Neural cell (in vitro differentiated cells): ENCODE results near the gene DGKG. TPM values are rescaled to one million over a fixed set of nuclear protein-coding genes. Genes with fewer than 3 reads are reported as not detected.

ENCODE experiments used
- H2AFZ ChIP-seq: fragments of 200-600, 300-800 bp; sonication (generic), shearing (Covaris generic); 2 replicates; pipeline ENCODE4 v1.6.0; 2014; ENCODE audit warnings: low read depth, mild to moderate bottlenecking, antibody characterized with exemption, low read length, moderate library complexity
- H3F3A ChIP-seq: fragments of 200-600 bp; shearing (Covaris generic); 2 replicates; pipeline ENCODE4 v1.6.1; 2016; ENCODE audit warnings: mild to moderate bottlenecking, moderate library complexity, mixed read lengths, antibody characterized with exemption, low read length; ENCODE audit not compliant: insufficient read depth, poor library complexity, severe bottlenecking
- H3K27ac ChIP-seq: fragments of 200-600, 300-800 bp; sonication (generic), shearing (Covaris generic); 2 replicates; pipeline ENCODE4 v1.5.1; 2014; ENCODE audit warnings: mild to moderate bottlenecking, low read length, moderate library complexity
- H3K27me3 ChIP-seq: fragments of 300-800, 200-600 bp; sonication (generic), shearing (Covaris generic); 2 replicates; pipeline ENCODE4 v1.6.0; 2014; ENCODE audit warnings: mild to moderate bottlenecking, low read depth, low read length, moderate library complexity; ENCODE audit not compliant: insufficient read depth
- H3K36me3 ChIP-seq: fragments of 300-800, 200-600 bp; sonication (generic), shearing (Covaris generic); 2 replicates; pipeline ENCODE4 v1.5.1; 2014; ENCODE audit warnings: mild to moderate bottlenecking, antibody characterized with exemption, low read length, moderate library complexity; ENCODE audit not compliant: insufficient read depth
- H3K4me2 ChIP-seq: fragments of 300-800, 200-600 bp; sonication (generic), shearing (Covaris generic); 2 replicates; pipeline ENCODE4 v1.6.0; 2014; ENCODE audit warnings: mild to moderate bottlenecking, low read length
- H3K4me3 ChIP-seq: fragments of 300-800, 200-600 bp; sonication (generic), shearing (Covaris generic); 2 replicates; pipeline ENCODE4 v1.5.1; 2014; ENCODE audit warnings: mild to moderate bottlenecking, low read length, moderate library complexity
- H3K79me2 ChIP-seq: fragments of 200-600 bp; shearing (Covaris generic); replicated peaks from 2 replicates; pipeline ENCODE4 v1.6.0; 2014; ENCODE audit warnings: mild to moderate bottlenecking, low read length, moderate library complexity; ENCODE audit not compliant: insufficient read depth
- H3K9ac ChIP-seq: fragments of 300-800, 200-600 bp; sonication (generic), shearing (Covaris generic); 2 replicates; pipeline ENCODE4 v1.6.1; 2016; ENCODE audit warnings: mild to moderate bottlenecking, low read length, mixed read lengths
- H3K9me2 ChIP-seq: fragments of 200-600 bp; shearing (Covaris generic); 2 replicates; pipeline ENCODE4 v1.6.1; 2016; ENCODE audit warnings: mild to moderate bottlenecking, low read length, mixed read lengths; ENCODE audit not compliant: insufficient read depth
- H3K9me3 ChIP-seq: fragments of 200-600, 300-800 bp; sonication (generic), shearing (Covaris generic); 2 replicates; pipeline ENCODE4 v1.6.1; 2016; ENCODE audit warnings: mild to moderate bottlenecking, mixed run types, low read length, moderate library complexity, mixed read lengths
- H4K20me1 ChIP-seq: fragments of 200-600 bp; shearing (Covaris generic); 2 replicates; pipeline ENCODE4 v1.6.1; 2016; ENCODE audit warnings: mild to moderate bottlenecking, mixed run types; ENCODE audit not compliant: insufficient read depth
- CTCF ChIP-seq: fragments of 450-650 bp; IDR thresholded peaks from 2 replicates; pipeline ENCODE4 v1.5.1; 2014; ENCODE audit warnings: antibody characterized with exemption, mild to moderate bottlenecking, moderate library complexity; ENCODE audit not compliant: poor library complexity, severe bottlenecking
- EP300 ChIP-seq: fragments of 450-650 bp; conservative IDR thresholded peaks from 2 replicates; pipeline ENCODE4 v1.6.1; 2014; ENCODE audit warnings: antibody characterized with exemption, mild to moderate bottlenecking, moderate library complexity; ENCODE audit not compliant: poor library complexity, severe bottlenecking
- EZH2 ChIP-seq: fragments of 200-600, 300-800 bp; shearing (Covaris generic), sonication (generic); IDR thresholded peaks from 2 replicates; pipeline ENCODE4 v1.6.1; 2014; ENCODE audit warnings: antibody characterized with exemption, low read length, borderline replicate concordance, mild to moderate bottlenecking; ENCODE audit not compliant: insufficient read depth, poor library complexity, severe bottlenecking
- MXI1 ChIP-seq: fragments of 450-650 bp; conservative IDR thresholded peaks from 2 replicates; pipeline ENCODE4 v1.6.1; 2014; ENCODE audit warnings: antibody characterized with exemption, mild to moderate bottlenecking; ENCODE audit not compliant: poor library complexity, severe bottlenecking
- POLR2AphosphoS5 ChIP-seq: IDR thresholded peaks from 2 replicates; pipeline ENCODE4 v1.6.1; 2012
- RAD21 ChIP-seq: fragments of 450-650 bp; conservative IDR thresholded peaks from 2 replicates; pipeline ENCODE4 v1.6.1; 2014; ENCODE audit warnings: antibody characterized with exemption, mild to moderate bottlenecking, moderate library complexity
- REST ChIP-seq: IDR thresholded peaks from 2 replicates; pipeline ENCODE4 v1.6.1; 2012; ENCODE audit warnings: borderline replicate concordance
- SMC3 ChIP-seq: fragments of 450-650 bp; conservative IDR thresholded peaks from 2 replicates; pipeline ENCODE4 v1.6.1; 2014; ENCODE audit warnings: antibody characterized with exemption, mild to moderate bottlenecking, moderate library complexity; ENCODE audit not compliant: poor library complexity
- TAF1 ChIP-seq: IDR thresholded peaks from 2 replicates; pipeline ENCODE4 v1.6.1; 2012; ENCODE audit warnings: low read depth
- polyA plus RNA-seq: library from polyadenylated mRNA; depleted of rRNA; stranded (reverse); fragments of >200 nt; gene quantifications from 2 replicates; pipeline ENCODE4 v1.2.3, GENCODE V29; 2014

Gene DGKG
- polyA plus RNA-seq, 1 donor from 2014 or later: not detected

DNA sequence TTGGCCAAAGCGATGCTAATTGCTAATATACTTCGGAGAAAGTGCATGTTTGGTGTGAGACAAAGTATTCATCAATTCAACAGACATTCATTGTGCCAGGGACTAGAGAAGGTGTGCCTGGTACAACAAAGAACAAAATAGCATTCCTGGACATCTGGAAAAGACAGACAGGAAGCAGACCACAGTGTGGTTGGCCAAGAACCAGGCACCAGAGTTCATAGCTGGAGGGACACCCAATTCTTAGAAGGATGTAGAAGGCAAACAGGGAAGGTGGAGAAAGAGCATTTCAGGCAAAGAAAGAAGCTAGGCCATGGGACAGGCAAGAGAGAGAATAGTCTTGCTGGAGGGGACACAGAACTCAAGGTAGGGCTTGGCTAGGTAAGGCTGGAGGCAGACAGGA, 147.4 kb downstream of the DGKG start:
- Histone ChIP-seq H3K9ac (no peak overlapping the region), H3K36me3 (no peaks in the 10 kb centered on the region), H3K9me2 (no peaks in the 10 kb centered on the region), H3K27me3 (no peaks in the 10 kb centered on the region), H3K79me2 (no peaks in the 10 kb centered on the region), H3K27ac (no peak overlapping the region), H3K4me2 (no peak overlapping the region), H3K4me3 (no peak overlapping the region), H3F3A (no peaks in the 10 kb centered on the region), H3K9me3 (no peaks in the 10 kb centered on the region), H4K20me1 (no peaks in the 10 kb centered on the region), H2AFZ (no peak overlapping the region)
- TF ChIP-seq RAD21 (no peak), TAF1 (no peak), EZH2 (no peak), CTCF (no peak), MXI1 (no peak), EP300 (no peak), POLR2AphosphoS5 (no peak), REST (no peak), SMC3 (no peak)

- H3K9ac ChIP-seq: no peak overlapping the region
- no peaks in the 10 kb centered on the region for H3K9me2 ChIP-seq
- no peaks in the 10 kb centered on the region for H3K79me2 ChIP-seq
- no peaks in the 10 kb centered on the region for H4K20me1 ChIP-seq
- no peaks in the 10 kb centered on the region for H3F3A ChIP-seq
- H3K27ac ChIP-seq: no peak overlapping the region
- H2AFZ ChIP-seq: no peak overlapping the region
- TF ChIP-seq SMC3: no peak
- no peak for TF ChIP-seq TAF1
- TF ChIP-seq EP300: no peak
- TF ChIP-seq CTCF: no peak
- no peak for TF ChIP-seq MXI1
- TF ChIP-seq REST: no peak
- no peak for TF ChIP-seq RAD21
- H3K9me3 ChIP-seq: no peaks in the 10 kb centered on the region
- H3K36me3 ChIP-seq: no peaks in the 10 kb centered on the region
- no peak overlapping the region for H3K4me2 ChIP-seq
- no peak overlapping the region for H3K4me3 ChIP-seq
- H3K27me3 ChIP-seq: no peaks in the 10 kb centered on the region
These were observed 148.1 kb downstream of the DGKG start for GRCh38 chr3:186213946-186214345.
